CD4-positive, alpha-beta T cell treated with Interleukin-6 for 4 hours (primary cell): Measurements from ENCODE around the gene HHEX.
"Not testable (repeated sequence)": the region's sequence is repeated elsewhere in the genome, so short reads cannot be mapped to it uniquely, and the experiment has no call there.

Experiments
- DNase-seq: peaks from one replicate; pipeline ENCODE4 v3.0.0-alpha.2; 2020; ENCODE audit warnings: mixed read lengths

HHEX gene

DNA sequence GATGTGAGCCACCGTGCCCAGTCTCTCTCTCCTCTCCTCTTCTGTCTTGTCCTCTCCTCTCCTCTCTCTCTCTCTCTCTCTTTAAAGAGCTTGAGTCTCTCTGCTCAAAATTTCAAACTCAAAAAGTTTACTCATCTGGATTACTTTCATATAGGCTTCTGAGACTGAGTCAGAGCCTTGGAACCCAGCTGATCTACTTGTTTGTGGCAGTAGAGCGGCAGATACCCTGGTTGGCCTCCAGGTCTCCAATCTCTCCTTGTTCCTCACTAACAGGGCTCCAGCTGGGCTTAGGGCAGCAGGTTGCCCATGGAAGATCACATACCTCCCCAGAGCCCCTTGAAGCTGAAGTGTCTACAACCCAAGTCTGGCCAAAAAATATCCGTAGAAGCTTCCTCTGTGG, 51.0 kb downstream of the HHEX start:
- no peak for DNase-seq

DNA sequence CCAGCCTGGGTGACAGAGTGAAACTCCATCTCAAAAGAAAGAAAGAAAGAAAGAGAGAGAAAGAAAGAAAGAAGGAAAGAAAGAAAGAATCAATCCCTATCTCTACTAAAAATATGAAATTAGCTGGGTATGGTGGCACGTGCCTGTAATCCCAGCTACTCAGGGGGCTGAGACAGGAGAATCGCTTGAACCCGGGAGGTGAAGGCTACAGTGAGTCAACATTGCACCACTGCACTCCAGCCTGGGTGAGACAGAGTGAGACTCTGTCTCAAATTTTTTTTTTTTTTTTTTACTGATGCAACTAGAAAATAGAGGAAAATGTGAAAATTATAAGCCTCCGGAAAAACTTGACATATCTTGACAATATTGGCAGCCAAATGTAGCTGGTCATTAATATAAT, 52.0 kb downstream of the HHEX start:
- not testable (repeated sequence) for DNase-seq

DNA sequence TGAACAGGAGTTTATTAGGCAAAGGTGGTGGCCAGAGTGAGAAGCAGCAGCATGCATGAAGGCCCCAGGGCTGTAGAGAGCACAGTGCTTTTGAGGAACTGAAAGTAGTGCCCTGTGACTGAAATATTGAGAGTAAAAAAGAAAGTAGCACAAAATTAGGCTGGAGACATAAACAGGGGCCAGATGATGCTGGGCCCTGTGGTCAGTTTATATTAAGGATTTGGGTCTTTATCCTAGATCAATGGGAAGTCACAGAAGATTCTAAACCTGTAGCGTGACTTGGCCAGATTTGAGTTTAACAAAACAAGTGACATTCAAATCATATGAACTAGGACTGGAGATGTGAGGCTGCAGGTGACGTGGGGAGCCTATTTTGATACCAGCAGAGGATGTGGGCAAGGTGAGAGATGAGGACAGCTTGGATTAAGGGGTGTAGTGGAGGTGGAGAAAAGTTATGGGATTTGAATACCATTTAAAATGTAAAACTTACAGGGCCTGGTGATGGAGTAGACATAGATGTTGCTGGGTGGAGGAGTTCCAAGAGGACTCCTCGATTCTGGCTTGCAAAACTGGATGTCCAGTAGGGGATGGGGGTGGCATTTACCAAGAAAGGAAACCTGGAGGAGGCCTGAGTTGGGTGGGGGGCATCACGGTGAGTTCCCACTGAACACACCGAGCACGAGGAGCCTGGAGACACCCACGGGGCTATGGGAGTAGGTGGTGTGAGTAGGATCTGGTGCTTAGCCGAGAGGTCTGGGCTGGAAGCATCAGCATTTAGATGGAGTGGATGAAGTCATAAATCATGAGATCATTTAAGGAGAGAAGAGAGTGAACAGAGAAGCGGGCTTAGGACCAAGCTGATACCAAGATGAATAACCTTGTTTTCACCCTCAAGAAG, 52.8 kb downstream of the HHEX start:
- no peak for DNase-seq
